ENCODE results near the gene NME1.
"Not testable (repeated sequence)": the region's sequence is repeated elsewhere in the genome, so short reads cannot be mapped to it uniquely, and the experiment has no call there.

NME1 gene

GRCh38 chr17:51153210-51154072 is at the start of gene NME1:
Gene NME1 (plus strand): TSS chr17:51153559. CDS start chr17:51155655, 2,096 bp downstream.
- peak; percentile 100 for DNase-seq

DNA sequence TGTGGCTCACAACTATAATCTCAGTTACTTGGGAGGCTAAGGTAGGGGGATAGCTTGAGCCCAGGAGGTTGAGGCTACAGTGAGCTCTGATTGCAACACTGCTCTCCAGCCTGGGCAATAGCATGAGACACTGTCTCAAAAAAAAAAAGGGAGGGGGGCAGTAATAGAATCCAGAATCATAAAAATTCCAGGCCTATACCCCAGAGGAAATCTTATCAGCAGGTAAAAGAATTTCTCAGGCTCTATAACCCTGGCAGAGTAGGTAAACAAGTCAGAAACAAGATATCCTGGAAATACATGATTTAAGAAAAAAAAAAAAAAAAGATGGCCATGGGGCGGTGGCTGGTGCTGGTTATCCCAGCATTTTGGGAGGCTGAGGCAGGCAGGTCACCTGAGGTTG is 45.6 kb upstream of the NME1 start:
- no peak for DNase-seq

GRCh38 chr17:51112303-51113222 is 40.8 kb upstream of the NME1 start:
- DNase-seq, result not testable (repeated sequence)

- no peak for DNase-seq
Measured at GRCh38 chr17:51115179-51115578, 38.2 kb upstream of the NME1 start.

DNA sequence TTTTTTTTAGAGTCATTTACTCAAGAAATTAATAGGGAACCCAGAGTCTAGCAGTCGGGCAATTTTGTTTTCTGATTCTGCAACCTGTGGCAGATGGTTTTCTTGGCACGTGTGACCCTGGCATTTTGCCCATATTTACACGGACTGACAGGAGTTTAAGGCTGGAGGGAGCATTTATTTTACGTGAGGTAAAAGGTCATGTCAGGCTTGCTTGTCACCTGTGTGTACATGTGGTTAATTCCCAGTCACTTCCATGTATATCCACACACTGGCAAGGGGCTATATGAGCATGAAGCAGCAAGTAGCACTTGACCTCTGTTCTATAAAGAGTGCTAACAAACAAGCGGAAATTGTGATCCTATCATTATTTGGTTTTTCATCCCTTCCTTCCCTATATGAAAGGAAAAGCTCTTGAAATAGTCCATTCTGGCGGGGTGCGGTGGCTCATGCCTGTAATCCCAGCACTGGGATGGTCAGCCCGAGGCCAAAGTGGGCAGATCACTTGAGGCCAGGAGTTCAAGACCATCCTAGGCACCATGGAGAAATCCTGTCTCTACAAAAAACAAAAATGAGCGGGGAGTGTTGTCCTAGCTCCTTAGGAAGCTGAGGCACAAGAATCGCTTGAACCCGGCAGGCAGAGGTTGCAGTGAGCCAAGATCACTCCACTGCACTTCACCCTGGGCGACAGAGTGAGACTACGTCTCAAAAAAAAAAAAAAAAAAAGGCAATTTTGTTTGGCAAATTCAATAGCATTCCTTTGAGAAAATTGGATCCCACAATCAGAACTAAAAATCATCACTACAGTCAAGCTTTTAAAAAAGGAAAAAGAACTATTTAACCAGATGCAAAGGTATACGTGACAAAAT is 34.8 kb upstream of the NME1 start:
- DNase-seq, result peak; percentile 98

DNA sequence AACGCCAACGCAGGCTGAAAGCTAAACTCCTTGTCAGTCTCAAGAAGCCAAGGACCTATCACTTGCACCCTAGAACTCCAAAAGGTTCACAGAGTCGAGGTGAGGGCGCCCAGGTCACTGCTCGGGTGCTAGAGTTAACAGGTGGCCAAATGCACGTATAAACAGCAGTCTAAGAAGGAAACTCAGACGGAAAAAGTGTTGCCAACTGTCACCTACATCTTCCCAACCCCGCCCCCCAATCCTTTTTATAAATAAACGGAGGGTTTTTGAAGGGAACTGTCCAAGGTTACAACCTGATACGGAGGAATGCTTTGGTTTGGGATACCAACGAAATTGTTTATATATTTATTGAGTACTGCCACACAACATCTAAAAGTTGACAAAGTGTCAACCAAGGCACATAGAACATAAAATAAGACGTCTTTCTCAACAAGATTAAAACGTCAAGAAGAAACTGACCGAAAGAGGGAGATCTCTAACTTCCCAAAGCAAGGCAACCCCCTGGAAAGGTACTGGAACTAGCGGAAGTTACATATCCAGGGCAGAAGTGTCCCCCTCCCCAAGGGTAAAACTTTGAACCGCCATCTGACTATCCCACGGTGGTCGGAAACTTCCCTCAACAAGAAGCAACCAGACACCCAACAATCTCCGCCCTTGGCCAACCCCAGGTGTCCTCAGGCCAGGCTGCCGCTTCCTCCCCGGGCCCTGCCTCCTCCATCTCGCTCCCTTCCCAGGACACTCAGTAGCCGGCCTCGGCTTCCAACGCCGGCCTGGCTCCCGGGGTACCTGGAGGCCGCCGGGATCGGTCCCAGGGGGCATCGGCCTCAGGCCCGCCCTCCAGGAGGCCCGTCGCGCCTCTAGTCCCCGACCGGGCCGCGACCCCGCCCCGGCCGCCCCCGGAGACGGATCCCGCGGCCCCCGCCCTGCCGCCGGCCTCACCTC is 33.7 kb upstream of the NME1 start:
- DNase-seq, result no peak

- peak; percentile 30 for DNase-seq
Measured at GRCh38 chr17:51120357-51120738, 33.0 kb upstream of the NME1 start.

DNA sequence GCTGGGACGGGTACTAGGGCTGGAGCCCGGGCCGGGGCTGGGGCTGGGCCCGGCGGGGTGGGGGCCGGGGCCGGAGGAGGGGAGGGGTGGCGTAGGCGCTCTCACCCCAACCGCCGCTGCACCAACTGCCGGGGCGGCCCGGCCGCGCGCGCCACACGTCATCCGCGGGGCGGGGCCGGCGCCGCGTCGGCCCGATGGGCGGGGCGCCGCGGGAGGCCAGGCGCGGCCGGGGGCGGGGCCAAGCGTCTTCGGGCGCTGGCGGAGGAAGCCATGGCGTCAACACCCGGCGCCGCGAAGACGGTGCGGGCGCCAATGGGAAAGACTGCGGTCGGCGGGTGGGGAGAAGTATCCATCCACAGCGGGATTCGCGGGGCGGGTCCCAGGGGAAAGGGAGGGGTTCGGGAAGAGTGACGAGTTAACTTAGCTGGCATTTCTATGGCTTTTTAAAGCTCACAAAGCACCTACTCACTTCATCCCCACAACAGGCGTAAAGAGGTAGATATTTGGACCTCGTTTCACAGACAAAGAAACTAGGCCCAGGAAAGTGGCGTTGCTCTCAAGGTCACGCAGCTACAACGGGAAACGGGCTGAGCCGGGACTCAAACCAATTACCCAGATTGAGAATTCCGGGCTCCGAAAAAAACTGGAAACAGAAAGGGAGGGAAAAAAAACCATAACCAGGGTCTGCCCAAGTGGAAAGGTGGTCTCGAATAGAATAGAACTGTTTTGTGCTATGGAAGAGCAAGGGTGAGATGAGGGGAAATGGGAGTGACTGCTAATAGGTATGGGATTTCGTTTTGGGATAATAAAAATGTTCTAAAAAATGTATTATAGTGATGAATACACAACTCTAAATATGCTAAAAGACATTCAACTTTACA is 32.4 kb upstream of the NME1 start, which contains the start of gene SPAG9:
SPAG9 (minus strand) TSS at position 130 of the 881 bp plus-strand sequence. CDS start 212 bp downstream, outside the sequence.
- peak; percentile 95 for DNase-seq

GRCh38 chr17:51121620-51122472 is 31.5 kb upstream of the NME1 start:
- DNase-seq, result peak; percentile 54

- not testable (repeated sequence) for DNase-seq
Measured at GRCh38 chr17:51122473-51123115, 30.8 kb upstream of the NME1 start.

DNA sequence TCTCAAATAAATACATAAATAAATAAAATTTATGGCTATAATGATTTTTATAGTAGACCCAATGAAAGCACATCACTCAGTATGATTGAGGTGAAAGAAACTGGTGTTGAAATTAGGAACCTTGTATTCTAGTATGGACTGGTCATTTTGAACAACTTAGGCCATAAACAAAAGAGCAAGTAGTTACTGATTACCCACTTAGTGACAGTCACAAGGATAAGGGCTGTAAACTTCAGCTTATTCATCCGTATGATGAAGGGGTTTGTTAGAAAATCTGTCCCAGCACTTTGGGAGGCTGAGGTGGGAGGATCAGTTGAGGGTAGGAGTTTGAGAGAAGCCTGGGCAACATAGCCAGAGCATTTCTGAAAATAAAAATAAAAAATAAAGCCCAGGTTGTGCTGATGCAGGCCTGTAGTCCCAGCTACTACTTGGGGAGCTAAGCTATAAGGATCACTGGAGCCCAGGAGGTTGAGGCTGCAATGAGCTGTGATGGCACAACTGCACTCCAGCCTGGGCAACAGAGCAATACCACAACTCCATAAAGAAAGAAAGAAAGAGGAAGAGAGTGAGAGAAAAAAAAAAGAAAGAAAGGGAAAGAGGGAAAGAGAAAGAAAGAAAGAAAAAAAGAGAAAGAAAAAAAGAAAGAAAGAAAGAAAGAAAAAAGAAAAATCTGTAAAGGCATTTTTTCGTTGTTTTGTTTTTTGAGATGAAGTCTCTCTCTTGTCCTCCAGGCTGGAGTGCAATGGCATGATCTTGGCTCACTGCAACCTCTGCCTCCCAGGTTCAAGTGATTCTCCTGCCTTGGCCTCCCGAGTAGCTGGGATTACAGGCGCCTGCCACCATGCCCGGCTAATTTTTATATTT is 28.5 kb upstream of the NME1 start:
- DNase-seq, result no peak

GRCh38 chr17:51128076-51128475 is 25.3 kb upstream of the NME1 start:
- DNase-seq, result no peak

DNA sequence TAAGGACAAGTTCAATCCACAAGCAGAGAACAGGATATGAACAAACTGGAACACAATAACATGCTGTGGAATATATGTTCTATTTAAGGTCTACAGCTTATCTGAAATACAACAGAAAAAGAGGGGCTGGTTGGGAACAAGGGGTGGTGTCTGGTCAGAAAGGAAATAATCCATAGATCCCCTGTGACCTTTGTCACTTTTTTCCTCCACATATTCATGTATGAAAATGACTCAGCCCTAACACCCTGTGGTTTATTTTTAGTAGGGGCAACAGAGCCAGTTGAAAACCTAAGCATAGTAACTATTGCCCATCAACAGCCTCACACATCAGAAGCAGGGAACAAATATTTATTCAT is 20.4 kb upstream of the NME1 start:
- no peak for DNase-seq

- no peak for DNase-seq
Measured at GRCh38 chr17:51133365-51133764, 20.0 kb upstream of the NME1 start.

DNA sequence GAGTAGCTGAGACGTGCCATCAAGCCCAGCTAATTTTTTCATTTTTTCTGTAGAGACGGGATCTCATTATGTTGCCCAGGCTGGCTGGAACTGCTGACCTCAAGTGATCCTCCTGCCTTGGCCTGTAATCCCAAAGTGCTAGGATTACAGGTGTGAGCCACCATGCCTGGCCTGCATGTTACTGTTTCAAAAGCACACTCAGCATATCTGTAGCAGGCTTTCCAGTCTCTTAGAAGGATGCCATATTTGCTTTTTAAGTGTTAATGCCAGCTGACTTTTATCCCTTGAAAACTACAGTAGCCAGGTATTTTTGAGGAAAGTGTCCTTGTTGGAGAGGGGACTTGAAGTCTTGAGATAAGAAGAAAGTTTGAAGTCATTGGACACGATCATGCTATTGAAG is 17.4 kb upstream of the NME1 start:
- DNase-seq, result no peak

DNA sequence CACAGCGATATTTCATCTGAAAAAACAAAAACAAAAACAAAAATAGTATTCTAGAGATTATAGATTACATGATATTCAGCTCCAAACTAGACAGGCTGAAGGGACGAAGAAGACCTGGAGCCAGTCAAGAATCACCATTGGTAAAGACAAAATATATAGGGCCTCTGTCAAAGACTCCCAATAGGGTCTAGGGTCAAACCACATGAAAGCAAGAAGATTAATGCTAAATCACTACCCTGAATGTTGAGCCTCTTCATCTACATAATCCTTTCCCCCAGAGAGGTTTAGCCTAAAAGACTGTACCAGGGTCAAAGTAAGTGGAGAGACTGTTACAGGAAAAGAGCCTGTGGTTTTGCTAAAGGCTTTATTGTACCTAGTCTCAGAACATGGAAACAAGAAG is 10.8 kb upstream of the NME1 start:
- no peak for DNase-seq

GRCh38 chr17:51144266-51145022 is 8.9 kb upstream of the NME1 start:
- DNase-seq, result no peak

All from SHP77 treated with DMSO at 0.1 percent for 48 hours (cell line).